WI38 (cell line): Measurements from ENCODE around the gene DNHD1.

Source experiments
- H3K4me3 ChIP-seq: 2 replicates; pipeline ENCODE4 v1.5.1; 2011; ENCODE audit warnings: low read depth, mild to moderate bottlenecking, control low read depth, low read length
- TF ChIP-seq, protein P1 (sequence below): IDR thresholded peaks from 2 replicates; pipeline ENCODE4 v1.5.1; 2012; ENCODE audit warnings: low read depth, mild to moderate bottlenecking, control low read depth, low read length

The DNHD1 gene

DNA sequence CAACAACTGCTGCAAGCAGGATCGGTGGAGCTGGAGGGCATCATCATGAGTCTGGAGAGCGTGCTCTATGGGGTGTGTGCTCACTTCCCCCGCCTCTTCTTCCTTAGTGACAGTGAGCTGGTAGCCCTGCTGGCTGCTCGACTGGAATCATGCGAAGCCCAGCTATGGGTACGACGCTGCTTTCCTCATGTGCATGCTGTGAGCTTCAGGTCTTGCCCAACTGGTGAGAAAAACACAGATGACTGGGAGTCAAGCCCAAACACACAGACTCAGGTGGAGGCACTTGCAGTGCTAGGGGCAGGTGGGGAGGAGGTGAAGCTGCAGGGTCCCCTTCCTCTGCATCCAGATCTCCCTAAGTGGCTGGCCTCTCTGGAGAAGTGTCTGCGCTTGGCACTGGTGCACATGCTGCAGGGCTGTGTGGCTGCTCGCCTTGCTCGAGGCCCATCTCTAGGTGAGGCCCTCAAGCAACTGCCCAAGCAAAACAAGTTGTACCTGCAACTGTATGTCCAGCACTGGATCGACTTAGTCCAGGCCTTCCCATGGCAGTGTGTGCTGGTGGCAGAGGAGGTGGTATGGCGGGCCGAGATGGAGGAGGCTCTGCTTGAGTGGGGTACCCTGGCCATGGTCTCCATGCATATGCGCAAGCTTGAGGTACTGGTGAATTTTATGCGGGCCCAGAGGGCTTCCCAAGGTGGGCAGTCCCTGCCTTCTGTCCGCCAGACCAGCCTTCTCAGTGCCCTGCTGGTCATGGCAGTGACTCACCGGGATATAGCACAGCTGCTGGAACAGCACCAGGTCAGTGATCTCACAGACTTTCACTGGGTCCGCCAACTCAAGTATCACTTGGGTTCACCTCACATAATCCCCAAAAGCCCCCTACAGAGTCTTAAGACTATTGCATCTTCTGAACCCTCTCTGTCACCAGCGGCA lies 48.1 kb downstream of the DNHD1 start:
- H3K4me3 ChIP-seq, result no peak overlapping the region
- TF ChIP-seq, protein P1, sequence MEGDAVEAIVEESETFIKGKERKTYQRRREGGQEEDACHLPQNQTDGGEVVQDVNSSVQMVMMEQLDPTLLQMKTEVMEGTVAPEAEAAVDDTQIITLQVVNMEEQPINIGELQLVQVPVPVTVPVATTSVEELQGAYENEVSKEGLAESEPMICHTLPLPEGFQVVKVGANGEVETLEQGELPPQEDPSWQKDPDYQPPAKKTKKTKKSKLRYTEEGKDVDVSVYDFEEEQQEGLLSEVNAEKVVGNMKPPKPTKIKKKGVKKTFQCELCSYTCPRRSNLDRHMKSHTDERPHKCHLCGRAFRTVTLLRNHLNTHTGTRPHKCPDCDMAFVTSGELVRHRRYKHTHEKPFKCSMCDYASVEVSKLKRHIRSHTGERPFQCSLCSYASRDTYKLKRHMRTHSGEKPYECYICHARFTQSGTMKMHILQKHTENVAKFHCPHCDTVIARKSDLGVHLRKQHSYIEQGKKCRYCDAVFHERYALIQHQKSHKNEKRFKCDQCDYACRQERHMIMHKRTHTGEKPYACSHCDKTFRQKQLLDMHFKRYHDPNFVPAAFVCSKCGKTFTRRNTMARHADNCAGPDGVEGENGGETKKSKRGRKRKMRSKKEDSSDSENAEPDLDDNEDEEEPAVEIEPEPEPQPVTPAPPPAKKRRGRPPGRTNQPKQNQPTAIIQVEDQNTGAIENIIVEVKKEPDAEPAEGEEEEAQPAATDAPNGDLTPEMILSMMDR, result no peak

GRCh38 chr11:6545917-6546605 lies 49.0 kb downstream of the DNHD1 start:
- H3K4me3 ChIP-seq, result no peak overlapping the region
- TF ChIP-seq, protein P1, result no peak

- no peak overlapping the region for H3K4me3 ChIP-seq
- TF ChIP-seq, protein P1, result no peak
These were observed 49.7 kb downstream of the DNHD1 start for GRCh38 chr11:6546735-6547134.

- TF ChIP-seq, protein P1, result no peak
- no peak overlapping the region for H3K4me3 ChIP-seq
These were observed 50.1 kb downstream of the DNHD1 start for GRCh38 chr11:6547177-6547576.

DNA sequence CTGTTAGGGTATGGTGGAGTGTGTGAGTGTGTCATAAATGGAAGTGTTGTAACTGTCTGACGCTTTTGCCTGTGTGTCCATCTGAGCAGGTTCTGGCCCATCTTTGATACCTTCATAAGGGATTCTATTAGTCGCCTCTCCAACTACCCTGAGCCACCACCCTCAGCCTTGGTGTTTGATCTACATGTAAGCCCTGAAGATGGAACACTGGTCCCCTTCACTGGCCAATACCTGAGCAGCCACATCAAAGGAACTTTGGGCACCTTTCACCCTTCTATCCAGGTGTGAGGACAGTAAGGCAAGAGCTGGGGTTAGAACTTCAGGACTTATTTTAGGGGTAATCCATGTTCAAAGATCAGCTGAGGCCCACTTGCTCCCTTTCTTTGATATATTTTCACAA lies 51.0 kb downstream of the DNHD1 start:
- TF ChIP-seq, protein P1, result no peak
- no peak overlapping the region for H3K4me3 ChIP-seq

DNA sequence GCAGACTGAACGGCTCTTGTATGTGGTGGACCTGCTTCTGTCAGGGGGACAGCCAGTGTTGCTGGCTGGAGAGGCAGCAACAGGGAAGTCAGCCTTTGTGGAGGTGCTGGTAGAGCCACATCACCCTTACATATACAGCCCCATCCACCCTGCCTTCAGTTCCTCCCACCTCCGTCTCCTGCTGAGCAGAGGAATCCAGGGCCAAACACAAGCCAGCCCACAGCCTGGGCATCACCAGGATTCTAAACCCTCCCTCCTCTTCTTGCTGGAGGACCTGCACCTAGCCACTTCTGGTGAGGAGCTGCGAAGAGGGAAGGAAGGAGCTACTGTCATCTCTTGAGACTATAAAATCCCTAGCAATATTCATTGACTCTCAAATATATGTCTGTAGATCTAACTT lies 51.6 kb downstream of the DNHD1 start:
- no peak overlapping the region for H3K4me3 ChIP-seq
- TF ChIP-seq, protein P1, result no peak

DNA sequence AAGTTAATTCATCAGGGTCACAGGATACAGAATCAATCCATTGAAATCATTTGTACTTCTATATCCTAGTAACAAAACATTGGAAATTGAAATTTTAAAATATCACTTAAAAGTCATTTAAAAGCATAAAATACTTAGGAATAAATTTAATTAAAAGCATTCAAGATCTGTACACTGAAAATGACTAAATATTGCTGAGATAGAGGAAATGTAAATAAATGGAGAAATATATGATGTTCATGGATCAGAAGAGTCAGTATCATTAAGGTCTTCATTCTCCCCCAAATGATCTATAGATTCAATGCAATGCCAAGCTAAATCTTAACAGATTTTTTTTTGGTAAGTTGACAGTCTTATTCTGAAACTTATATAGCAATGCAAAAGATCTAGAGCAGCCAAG lies 56.6 kb downstream of the DNHD1 start:
- TF ChIP-seq, protein P1, result no peak
- no peak overlapping the region for H3K4me3 ChIP-seq
